GM12878 (cell line): ENCODE results near the gene C1orf35.

Experiments used
- CHD2 ChIP-seq: IDR thresholded peaks from 2 replicates; pipeline ENCODE4 v1.6.1; 2011; ENCODE audit warnings: low read depth, low read length, improper control_type of control experiment, borderline replicate concordance
- CTCF ChIP-seq, 3 experiments: IDR thresholded peaks in 2 of 3; conservative IDR thresholded peaks in 1 of 3; 2 replicates each; pipeline ENCODE4 v1.5.1; 2011; ENCODE audit warnings: low read depth in 3 of 3, low read length in 3 of 3, mild to moderate bottlenecking in 3 of 3, control low read depth in 2 of 3, moderate library complexity in 2 of 3, inconsistent platforms in 1 of 3, mixed read lengths in 1 of 3; ENCODE audit not compliant: control insufficient read depth in 2 of 3, insufficient read depth in 1 of 3; ENCODE audit errors: extremely low read depth in 1 of 3
- POLR2AphosphoS5 ChIP-seq: IDR thresholded peaks from 2 replicates; pipeline ENCODE4 v1.6.1; 2011; ENCODE audit warnings: mild to moderate bottlenecking, low read length, inconsistent platforms
- ZNF274 ChIP-seq: IDR thresholded peaks from one replicate; pipeline ENCODE4 v1.8.0; 2011; ENCODE audit not compliant: insufficient read length, insufficient read depth

- TF ChIP-seq ZNF274 (no peak), CTCF (IDR thresholded peaks at IDR 0.05 in 2 of 3, conservative IDR thresholded peaks at IDR 0.05 in 1 of 3; ENCODE audit: control insufficient read depth in 2 of 3, extremely low read depth in 1 of 3, insufficient read depth in 1 of 3, low read depth in 3 of 3, low read length in 3 of 3) (no peak), CHD2 (no peak), POLR2AphosphoS5 (no peak)
These were observed 7.4 kb upstream of the C1orf35 start for GRCh38 chr1:228110556-228110955.
